Esophagus muscularis mucosa (tissue), 4 donors: Measurements from ENCODE around the gene KLK14.

Experiments used
- CTCF ChIP-seq, 3 experiments: fragments of 200-600 bp in 2 of 3; fragments of 450-650 bp in 1 of 3; sonication (generic) in 2 of 3; IDR thresholded peaks; one replicate each; pipeline ENCODE4 v1.5.1; 2017 to 2019; ENCODE audit warnings: antibody characterized with exemption in 3 of 3, mild to moderate bottlenecking in 2 of 3, moderate library complexity in 1 of 3
- EP300 ChIP-seq: sonication (generic); formaldehyde crosslinking; IDR thresholded peaks from one replicate; pipeline ENCODE4 v1.6.1; 2017; ENCODE audit warnings: antibody characterized with exemption
- POLR2A ChIP-seq: fragments of 450-650 bp; IDR thresholded peaks from one replicate; pipeline ENCODE4 v1.6.1; 2017; ENCODE audit warnings: antibody characterized with exemption, moderate library complexity, mild to moderate bottlenecking, low read depth
- POLR2AphosphoS5 ChIP-seq, 2 donors: sonication (generic); formaldehyde crosslinking; IDR thresholded peaks; one replicate each; pipeline ENCODE4 v1.6.1; 2017; ENCODE audit warnings: antibody characterized with exemption in 2 of 2

- TF ChIP-seq CTCF (IDR thresholded peaks at IDR 0.05) (no peak), EP300 (no peak), POLR2A (no peak), POLR2AphosphoS5 (IDR thresholded peaks at IDR 0.05) (no peak)
Measured at GRCh38 chr19:51040151-51040550, 42.5 kb downstream of the KLK14 start.
